Non-pigmented ciliary epithelial cell (primary cell): ENCODE measurements around the gene TRPM8.
"Not testable (repeated sequence)": the region's sequence is repeated elsewhere in the genome, so short reads cannot be mapped to it uniquely, and the experiment has no call there.

Source experiments
- DNase-seq: peaks from one replicate; pipeline ENCODE4 v3.0.0-alpha.2; 2010; ENCODE audit warnings: low read depth

TRPM8 gene

DNA sequence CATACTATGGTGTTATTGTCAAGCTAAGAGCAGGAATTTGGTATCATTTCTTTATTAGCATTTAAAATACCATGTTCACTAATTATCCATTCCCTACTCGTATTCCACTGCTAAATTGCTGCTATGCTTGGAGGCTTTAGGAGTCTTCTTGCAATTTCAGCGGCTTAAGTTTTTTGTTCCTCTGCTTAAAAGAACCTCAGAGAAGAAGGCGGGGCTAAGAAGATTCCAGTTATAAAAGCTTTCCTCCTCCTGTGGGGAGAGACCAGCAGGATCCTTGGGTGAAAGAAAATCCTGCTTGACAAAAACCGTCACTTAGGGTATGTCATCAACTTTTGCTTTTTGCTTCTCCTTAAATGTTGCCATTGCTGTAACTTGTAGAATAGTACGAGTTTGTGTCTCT is at the start of gene TRPM8:
TSS of gene TRPM8 (plus strand) at position 258 of the 400 bp plus-strand sequence. CDS start 9,165 bp downstream, outside the sequence.
- no peak for DNase-seq

DNA sequence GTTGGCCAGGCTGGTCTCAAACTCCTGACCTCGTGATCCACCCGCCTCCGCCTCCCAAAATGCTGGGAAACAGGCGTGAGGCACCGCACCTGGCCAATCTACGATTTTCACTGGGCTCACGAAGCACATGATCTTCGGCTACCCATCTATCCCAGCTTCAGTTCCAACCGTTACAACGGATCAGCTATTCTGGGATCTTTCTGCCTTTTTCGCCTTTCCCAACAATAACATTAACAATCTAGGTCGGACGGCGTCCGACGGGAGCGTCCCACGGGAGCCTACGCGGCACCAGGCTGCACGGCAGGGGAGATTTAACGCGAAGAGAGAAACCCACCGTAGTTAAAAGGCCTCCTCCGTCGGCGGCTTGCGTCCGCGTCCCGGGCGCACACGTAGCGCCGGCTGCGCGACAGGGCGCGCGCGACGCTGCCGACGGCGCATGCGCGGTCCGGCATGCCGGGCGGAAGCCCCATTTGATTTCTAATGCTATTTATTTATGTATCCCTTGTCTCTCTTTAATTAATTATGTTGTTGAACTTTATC is 49.1 kb upstream of the TRPM8 start, which contains the start of gene MSL3B:
TSS of gene MSL3B (minus strand) at position 394 of the 540 bp plus-strand sequence.
- no peak for DNase-seq

DNA sequence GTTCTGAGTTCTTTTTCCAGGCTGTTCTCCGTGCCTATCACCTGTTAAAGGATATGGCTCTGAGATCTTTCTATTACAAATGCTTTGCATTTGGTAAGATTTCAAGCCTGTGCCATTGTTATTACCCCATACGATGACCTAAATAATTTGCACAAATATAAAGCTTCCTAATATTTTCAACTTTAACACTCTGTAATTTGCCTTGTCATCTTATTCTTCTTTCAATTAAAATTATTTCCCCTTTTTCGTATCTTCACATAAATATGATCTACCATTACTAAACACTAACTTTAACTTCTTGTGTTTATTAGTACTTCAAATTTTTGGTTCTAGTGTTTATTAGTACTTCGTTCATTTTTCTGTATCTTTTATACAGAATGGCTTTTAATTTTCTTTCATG is 45.7 kb upstream of the TRPM8 start:
- no peak for DNase-seq

DNA sequence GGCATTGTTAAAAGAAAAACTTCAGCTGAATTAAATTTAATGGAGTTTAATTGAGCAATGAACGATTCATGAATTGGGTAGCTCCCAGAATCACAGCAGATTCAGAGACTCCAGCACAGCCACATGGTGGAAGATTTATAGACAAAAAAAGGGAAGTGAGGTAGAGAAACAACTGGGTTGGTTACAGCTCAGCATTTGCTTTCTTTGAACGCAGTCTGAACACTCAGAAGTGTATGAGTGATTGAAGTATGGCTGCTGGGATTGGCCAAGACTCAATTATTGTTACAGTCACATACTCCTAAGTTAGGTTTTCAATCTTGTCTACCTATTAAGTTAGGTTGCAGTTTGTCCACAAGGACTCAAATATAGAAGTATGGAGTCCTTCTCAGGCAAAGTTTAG is 45.0 kb upstream of the TRPM8 start:
- not testable (repeated sequence) for DNase-seq

DNA sequence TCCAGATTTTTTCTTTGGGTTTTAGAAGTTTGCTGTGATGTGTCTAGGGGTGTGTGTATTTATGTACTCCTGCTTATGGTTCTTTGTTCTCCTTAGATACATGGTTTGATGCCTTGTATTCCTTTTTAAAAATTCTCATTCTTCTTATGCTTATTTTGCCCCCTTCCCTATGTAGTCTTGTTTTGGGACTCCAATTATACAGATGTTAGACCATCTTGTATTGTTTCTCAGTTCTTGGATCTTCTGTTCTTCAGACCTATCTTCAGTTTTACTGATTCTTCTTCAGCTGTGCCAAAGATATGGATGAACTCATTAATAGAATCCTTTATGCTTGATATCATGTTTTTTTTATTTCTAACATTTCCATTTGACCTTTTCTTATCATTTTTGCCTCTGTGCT is 34.8 kb upstream of the TRPM8 start:
- DNase-seq: no peak

DNA sequence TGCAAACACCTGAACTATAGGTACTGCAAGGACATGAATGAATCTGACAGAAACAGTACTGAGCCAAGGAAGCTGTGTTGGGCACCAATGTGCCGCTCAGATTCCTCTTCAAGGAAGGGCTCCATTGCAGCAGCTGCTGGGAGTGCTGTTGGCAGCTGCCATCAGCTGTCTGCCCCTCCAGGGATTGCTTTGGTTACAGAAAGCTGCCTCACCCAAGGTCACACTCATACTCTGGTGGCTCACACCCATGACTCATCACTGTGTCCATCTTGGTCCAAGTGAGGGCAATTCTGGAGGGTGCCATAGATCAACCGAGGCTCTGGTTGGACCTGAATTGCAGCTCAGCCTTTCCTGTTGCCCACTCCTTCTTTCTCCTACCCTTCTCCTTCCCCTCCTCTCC is 24.4 kb upstream of the TRPM8 start:
- no peak for DNase-seq

DNA sequence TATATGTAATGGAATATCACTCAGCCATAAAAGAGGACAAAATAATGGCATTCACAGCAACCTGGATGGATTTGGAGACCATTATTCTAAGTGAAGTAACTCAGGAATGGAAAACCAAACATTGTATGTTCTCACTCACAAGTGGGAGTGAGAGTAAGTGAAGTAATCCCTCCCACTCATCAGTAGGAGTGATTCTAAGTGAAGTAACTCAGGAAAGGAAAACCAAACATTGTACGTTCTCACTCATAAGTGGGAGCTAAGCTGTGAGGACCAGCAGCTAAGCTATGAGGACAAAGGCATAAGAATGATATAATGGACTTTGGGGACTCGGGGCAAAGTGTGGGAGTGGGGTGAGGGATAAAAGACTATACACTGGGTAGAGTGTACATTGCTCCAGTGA is 20.9 kb upstream of the TRPM8 start:
- DNase-seq: not testable (repeated sequence)

DNA sequence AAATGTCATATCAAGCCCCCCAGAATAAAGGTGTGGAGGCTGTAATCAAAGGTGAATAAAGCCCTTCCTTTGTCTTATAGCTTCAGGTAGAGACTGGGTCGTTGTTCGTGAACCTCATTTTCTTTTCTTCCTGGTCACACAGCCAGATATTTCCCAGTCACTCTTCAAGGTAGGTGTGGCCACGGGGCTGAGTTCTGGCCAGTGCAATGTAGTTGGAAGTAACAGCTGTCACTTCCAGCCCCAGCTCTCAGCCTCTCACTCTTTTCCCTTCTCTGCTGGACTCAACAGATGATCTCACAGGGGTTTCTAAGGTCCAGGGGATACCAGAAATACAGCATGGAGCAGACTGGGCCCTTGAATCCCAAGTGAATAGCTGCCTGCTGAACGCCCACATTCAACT is 15.8 kb upstream of the TRPM8 start:
- DNase-seq: no peak

DNA sequence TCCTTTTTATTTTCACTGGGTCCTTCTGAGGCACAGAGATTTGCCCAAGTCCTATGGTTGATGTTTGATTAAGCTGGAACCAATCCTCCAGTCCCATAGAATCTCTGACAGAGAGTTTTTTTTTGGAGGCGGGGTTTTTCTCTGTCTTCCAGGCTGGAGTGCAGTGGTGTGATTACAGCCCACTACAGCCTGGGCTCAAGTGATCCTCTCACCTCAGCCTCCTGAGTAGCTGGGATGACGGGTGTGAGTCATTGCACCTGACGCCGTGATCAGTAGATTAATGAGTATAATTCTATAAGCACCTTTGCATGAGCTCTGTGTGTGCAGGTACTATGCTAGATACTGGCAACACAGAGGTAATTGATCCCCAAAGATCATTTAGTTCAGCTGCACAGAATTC is 15.3 kb upstream of the TRPM8 start:
- no peak for DNase-seq

DNA sequence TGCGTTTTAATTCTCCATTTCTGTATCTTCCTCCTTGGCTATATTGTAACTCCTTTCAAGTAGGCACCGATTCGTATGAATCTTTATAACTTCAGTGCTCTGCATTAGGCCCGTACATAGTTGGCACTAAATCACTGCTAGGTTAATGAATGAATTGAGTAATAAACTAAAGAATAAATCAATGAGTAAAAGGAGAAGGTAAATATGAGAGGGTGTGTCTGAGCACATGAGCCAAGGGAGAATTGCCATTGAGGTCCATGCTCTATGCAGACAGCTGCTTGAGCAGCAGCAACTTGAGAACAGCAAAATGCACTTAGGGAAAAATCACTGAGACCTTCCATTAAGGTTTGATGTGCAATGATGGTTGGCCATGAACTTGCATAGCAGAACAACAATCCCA is 11.2 kb upstream of the TRPM8 start:
- DNase-seq: no peak

DNA sequence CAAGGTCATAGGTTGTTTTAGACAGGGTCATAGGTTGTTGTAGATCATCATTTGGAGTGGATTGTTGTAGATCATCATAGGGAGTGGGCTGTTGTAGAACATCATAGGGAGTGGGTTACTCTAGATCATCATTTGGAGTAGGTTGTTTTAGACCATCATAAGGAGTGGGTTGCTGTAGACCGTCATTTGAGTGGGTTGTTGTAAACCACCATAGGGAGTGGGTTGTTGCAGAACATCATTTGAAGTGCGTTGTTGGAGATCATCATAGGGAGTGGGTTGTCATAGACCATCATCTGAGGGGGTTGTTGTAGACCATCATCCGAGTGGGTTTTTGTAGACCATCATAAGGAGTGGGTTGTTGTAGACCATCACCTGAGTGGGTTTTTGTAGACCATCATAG is 9.5 kb upstream of the TRPM8 start:
- DNase-seq: no peak

DNA sequence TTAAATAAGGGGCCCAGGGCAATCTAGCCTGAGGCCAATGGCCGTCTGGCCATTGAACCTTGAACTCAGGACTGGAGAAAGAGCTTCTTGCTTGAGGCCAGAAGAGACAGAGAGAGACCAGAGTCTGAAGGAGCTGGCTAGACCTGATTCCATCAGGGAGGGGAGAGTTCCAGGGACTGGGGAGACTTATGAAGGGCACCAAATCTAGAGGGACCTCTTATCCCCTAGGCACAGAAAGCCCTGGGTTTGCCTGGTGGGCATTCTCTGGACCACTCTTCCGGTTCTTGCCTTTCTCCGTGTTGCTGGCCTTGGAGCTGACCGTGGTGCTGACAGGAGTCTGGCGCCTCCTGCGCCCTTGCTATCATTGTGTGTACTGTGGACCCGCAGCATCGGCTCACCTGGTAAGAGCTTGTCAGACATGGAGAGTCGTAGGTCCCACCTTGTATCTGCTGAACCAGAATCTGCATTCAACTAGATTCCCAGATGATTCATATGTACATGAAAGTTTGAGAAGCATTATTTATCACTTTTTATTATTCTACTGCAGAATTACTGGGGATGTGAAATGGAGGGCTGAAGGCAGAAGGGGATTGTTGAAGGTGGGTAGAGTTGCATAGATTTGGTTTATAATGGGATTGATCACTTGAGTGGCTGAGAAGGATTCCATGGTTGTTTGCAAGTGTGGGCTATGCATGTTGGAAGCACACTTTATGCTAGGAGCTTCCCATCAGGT is 4.3 kb upstream of the TRPM8 start:
- DNase-seq: no peak

DNA sequence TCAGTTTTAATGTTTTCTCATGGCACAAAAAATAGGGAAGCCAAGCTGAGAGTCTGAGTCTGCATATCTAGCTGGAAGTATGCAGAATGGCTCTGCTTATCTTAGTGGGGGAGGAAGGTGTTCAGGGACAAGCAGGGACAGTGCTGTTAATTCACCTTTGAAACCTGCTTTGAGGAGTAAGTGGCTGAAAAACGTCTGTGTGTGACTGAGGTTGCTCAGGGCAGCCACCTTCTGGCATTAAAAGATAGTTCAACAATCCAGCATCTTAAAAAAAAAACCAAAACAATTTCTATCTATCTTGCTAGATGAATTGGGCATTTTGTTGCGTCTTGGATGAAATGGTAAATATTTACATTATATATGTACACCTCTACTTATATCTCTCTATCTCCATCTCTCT is 2.0 kb upstream of the TRPM8 start:
- DNase-seq: no peak

DNA sequence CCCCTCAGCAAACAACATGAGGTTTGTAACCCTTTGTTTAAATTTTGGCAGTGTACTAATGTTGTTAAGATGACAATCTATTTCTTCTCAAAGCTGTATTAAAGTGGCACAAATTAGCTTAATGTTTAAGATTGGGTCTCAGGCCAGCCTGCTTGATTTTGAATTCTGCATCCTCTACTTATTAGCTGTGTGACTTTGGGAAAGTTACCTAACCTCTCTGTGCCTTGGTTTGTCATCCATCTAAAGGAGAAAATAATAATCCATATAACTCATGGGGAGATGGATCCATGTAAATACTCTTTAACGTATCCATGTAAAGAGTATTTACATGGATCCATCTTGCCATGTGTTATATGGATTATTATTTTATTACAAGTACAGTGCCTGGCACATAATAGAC is 2.1 kb downstream of the TRPM8 start:
- DNase-seq: no peak

DNA sequence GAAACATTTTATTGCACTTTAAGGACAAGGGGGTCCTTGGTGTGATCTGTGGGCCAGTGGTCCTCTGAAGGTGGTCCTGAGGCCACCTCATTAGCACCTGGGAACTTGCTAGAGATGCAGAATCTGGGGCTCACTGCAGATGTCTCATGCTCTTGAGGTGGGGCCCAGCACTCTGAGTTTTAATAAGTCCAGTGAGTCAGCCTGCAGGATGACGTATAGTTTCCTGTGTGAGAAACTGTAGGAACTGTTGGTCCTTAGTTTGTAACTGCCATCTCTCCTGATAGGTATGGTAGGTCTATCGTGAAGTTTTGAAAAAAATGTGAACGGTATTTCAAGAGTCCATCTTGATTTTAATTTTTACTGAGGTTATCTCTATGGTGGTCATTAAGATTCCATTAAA is 2.8 kb downstream of the TRPM8 start:
- DNase-seq: peak; percentile 24

DNA sequence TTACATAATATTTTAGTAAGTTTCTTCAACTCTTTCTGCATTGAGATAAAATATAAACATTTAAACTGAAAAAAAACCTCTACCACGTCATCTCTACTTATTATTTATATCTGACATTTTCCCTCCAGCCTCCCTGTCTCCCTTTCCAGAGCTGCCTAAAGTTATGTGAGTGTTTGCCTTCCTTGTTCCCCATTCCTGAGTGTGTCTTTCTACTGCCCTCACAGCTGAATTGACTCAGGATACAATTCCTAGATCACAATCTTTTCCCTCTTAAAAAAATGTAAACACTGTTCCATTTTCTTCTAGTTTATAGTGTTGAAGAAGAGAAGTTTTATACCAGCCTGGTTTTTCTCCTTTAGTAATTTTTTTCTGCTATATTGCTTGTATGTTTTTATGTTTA is 5.3 kb downstream of the TRPM8 start:
- no peak for DNase-seq

DNA sequence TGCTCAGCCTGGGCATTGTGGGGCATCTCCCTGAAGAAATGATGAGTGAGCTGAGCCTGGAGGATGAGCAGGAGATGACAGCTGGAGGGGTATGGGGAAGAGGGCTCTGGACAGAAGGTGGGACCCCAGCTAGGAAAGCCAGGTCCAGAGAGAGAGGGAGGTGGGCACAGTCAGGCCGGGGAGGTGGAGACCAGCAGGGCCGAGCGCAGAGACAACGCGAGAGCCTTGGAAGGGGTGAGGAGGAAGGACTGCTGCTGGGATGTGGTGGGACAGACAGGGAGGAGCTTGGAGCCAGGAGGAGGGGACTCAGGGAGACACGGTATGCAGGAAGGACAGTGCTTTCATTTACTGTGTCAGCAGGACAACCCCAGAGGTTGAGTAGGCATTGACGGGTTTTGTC is 8.2 kb downstream of the TRPM8 start:
- DNase-seq: no peak

DNA sequence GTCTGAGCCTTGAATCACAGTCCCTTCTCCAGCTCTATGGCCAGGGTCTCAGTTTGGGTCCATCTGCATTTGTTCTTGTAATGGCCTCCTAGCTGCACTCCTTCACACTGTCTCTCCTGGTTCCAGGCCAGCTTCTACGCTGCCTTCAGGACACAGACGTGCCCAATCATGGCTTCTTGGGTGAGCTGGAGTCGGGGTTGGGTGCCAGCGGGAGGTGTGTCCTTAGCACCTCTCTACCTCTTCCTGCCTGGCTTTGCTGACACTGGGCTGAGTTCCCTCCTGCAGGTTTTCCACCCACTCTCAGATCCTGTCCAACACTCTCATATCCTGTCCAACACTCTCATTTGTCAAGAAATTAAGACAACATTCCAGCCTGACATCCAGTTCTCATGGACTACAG is 9.6 kb downstream of the TRPM8 start:
- no peak for DNase-seq

DNA sequence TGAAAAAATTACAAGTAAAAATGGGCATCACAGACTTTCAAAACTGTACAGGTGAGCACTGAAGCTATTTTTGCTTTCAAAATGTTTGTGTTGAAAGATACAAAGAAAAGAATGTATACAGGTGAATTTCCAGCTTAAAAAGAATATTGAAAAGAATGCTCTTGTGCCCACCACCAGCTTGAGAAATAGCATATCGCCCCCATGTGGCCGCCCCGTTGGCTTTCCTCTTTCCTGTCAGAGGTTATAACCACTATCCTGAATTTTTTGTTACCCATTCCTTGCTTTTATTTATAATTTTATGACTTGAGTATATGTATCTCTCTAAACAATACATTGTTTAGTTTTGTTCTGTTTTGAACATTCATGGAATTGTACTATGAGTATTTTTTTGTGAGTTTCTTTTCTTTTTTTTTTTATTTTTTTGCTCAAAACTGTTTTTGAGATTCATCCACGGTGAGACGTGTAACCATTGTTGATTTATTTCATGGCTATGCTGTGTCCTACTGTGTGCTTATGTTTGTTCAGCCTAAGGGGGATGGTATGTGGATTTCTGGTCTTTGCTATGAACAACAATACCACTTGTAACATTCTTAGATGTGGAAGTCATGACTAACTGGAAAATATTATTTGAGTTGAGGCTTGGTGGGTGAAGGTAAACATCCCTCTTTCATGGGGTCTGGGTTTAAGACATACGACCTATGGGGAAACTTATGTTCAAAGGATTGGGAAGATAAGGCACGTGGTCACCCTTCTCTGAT is 11.6 kb downstream of the TRPM8 start:
- DNase-seq: no peak

DNA sequence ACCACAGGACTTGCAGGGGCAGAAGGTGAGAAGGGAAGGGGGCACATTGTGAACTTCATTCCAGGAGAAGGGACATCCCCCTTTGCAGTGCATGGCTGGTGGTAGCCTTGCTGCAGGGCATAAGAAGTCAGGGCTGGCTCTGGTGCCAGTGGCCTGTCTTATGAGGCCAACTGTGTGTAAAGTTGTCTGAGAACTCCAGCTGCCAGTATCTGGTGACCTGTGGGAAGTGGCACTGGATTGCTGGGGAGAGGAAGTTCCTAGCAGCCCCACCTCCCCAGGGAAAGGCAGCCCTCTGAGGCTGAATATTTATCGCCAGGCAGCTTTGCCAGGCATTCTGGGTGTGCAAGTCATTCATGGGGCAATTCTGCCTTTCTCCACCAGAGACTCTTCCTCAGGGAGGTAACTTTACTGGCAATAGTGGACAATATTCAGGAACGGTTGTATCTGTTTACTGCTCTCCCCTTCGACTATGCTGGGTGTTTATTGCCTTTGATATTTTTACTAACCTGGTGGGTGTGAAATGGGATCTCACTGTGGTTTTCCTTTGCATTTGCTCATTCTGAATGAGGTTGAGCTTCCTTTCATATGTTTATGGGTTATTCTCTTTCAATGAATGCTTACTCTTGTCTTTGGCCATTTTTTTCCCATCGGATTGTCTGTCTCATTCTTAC is 12.3 kb downstream of the TRPM8 start:
- no peak for DNase-seq

DNA sequence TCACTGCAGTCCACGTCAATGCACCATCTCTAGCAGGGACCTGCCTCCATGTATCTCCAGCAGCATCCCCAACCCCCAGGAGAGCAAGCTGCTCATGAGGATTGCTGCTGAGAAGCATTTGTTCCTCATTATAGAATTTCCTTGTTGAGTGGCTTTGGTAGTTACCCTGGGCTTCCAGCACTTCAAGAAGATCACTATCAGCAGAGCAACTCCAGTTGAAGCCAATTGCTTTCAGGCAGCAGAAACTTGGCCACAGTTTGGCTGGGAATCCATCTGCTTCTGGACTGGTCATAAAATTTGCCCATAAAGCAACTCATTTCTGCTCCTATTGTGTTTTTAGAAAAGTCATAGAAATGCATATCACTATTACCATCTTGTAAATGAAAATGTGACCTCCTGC is 17.4 kb downstream of the TRPM8 start:
- DNase-seq: no peak

DNA sequence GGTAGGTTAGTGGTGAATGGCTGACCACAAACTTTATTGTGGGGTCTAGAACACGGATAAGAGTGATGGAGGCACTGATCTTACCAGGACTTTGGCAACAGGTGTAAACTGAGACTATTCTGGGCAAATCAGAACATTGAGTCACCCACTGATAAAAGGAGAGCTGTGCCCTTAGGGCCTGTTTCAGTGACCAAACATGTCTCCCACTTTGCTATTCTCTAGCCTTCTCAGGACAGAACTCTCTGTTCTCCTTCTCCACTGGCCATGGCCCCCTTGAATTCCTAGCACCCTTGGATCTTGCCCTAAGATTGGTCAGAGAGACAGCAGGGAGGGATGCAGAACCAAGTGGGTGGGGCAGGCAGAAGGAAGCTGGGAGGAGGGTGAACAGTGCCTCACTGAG is 18.3 kb downstream of the TRPM8 start:
- no peak for DNase-seq

DNA sequence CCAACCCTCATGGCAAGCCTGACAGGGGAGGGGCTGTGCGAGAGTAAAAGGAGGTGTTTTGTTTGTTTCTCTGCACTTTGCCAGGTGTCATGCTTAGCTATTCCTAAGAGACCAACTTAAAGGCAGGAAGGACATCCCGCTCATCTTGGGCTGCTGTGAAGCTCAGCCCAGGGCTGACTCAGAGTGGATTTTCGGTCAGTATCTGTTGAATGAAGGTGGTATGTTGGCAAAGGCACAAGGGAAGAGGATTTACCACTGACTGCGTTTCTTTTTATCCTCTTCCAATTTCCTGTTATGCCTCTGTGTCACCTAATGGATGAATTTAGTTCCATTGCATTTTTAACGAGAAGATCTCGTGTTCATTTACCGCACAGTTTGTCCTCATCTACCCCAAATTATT is 18.9 kb downstream of the TRPM8 start:
- no peak for DNase-seq
